HepG2 (cell line): ENCODE measurements around the gene CKS2. TPM values are rescaled to one million over a fixed set of nuclear protein-coding genes. Genes with fewer than 3 reads are reported as not detected.

ENCODE experiments used
- ATAC-seq: fragments of 200-7000 bp; cut with Tn5 transposase; 3 replicates; pipeline ENCODE4 v1.9.1; 2020; ENCODE audit warnings: mild to moderate bottlenecking, moderate library complexity
- BruUV-seq: library from RNA; stranded (reverse); fragments of 400-500 nt; replicated peaks from 2 replicates; lab custom pipeline; 2021; lab: Mats Ljungman, UMichigan
- CTCF ChIA-PET: fragments of 300-600 bp; formaldehyde crosslinking; extraction: SDS; loops from one replicate; lab custom pipeline; 2021; ENCODE audit warnings: low total read pairs, inconsistent platforms, low intra/inter-chr PET ratio; lab: Yijun Ruan, JAX
- POLR2A ChIA-PET: fragments of 350-600 bp; sonication (Branson Sonifier 250); formaldehyde crosslinking; loops from one replicate; lab custom pipeline; 2020; ENCODE audit warnings: antibody characterized with exemption, inconsistent platforms; lab: Yijun Ruan, JAX
- DNase-seq: peaks from one replicate; pipeline ENCODE4 v3.0.0-alpha.2; 2015; ENCODE audit warnings: low spot score
- FAIRE-seq: peaks from 3 replicates; lab custom pipeline; 2011; peaks lifted over from hg19 to GRCh38; lab: Jason Lieb, UNC
- H2AFZ ChIP-seq: one replicate; pipeline ENCODE4 v1.6.1; 2011; ENCODE audit warnings: low read length, inconsistent platforms
- H3K27ac ChIP-seq: fragments of 300-600 bp; 3 replicates; pipeline ENCODE4 v1.8.0; 2011; ENCODE audit warnings: mixed run types, mild to moderate bottlenecking, mixed read lengths, low read length, inconsistent platforms; ENCODE audit not compliant: insufficient read depth; ENCODE audit errors: extremely low read length
- H3K27me3 ChIP-seq, 2 experiments: fragments of 200-600 bp in 1 of 2; 2 replicates in 1 of 2; 3 replicates in 1 of 2; pipeline versions ENCODE4 v1.6.0 to v1.8.0; 2011; ENCODE audit warnings: low read length in 2 of 2, mild to moderate bottlenecking in 2 of 2, moderate library complexity in 2 of 2, inconsistent platforms in 1 of 2; ENCODE audit not compliant: insufficient read depth in 2 of 2, control insufficient read depth in 1 of 2
- H3K36me3 ChIP-seq, 2 experiments: fragments of 200-600 bp in 1 of 2; replicated peaks in 1 of 2; 2 replicates in 1 of 2; 3 replicates in 1 of 2; pipeline versions ENCODE4 v1.5.1 to v1.8.0; 2011; ENCODE audit warnings: low read length in 2 of 2, inconsistent platforms in 1 of 2; ENCODE audit not compliant: insufficient read depth in 2 of 2, control insufficient read depth in 1 of 2
- H3K4me1 ChIP-seq: 2 replicates; pipeline ENCODE4 v1.5.1; 2012; ENCODE audit warnings: low read length, inconsistent platforms; ENCODE audit not compliant: insufficient read depth
- H3K4me2 ChIP-seq: 2 replicates; pipeline ENCODE4 v1.6.0; 2011; ENCODE audit warnings: low read depth, low read length, inconsistent platforms
- H3K4me3 ChIP-seq, 3 experiments: fragments of 200-600 bp in 1 of 3; sonication (generic), shearing (Covaris generic) in 1 of 3; replicated peaks in 1 of 3; 2 replicates each; pipeline ENCODE4 v1.5.1; 2011 to 2016; ENCODE audit warnings: low read length in 3 of 3, inconsistent platforms in 2 of 3, low read depth in 2 of 3, mild to moderate bottlenecking in 2 of 3, control low read depth in 1 of 3, mixed read lengths in 1 of 3; ENCODE audit not compliant: insufficient read depth in 1 of 3
- H3K79me2 ChIP-seq: one replicate; pipeline ENCODE4 v1.6.1; 2011; ENCODE audit warnings: low read length, inconsistent platforms; ENCODE audit not compliant: insufficient read depth
- H3K9ac ChIP-seq: 2 replicates; pipeline ENCODE4 v1.6.0; 2011; ENCODE audit warnings: mild to moderate bottlenecking, low read depth, low read length, inconsistent platforms; ENCODE audit not compliant: insufficient read depth
- H3K9me3 ChIP-seq: 2 replicates; pipeline ENCODE4 v1.5.1; 2012; ENCODE audit warnings: mild to moderate bottlenecking, low read length
- H4K20me1 ChIP-seq: 2 replicates; pipeline ENCODE4 v1.6.0; 2011; ENCODE audit warnings: inconsistent platforms, mild to moderate bottlenecking, low read length, moderate library complexity; ENCODE audit not compliant: insufficient read depth
- ATF3 ChIP-seq: sonication (generic); formaldehyde crosslinking; IDR thresholded peaks from 2 replicates; pipeline ENCODE4 v1.4.0; 2020; ENCODE audit warnings: missing genetic modification reagents
- BCL6 ChIP-seq: IDR thresholded peaks from 2 replicates; pipeline ENCODE4 v1.6.1; 2016; ENCODE audit warnings: missing genetic modification reagents, missing compliant biosample characterization
- CAMTA2 ChIP-seq: sonication (generic); formaldehyde crosslinking; IDR thresholded peaks from 2 replicates; pipeline ENCODE4 v1.4.0; 2020; ENCODE audit warnings: mild to moderate bottlenecking, missing genetic modification reagents, borderline replicate concordance
- CREM ChIP-seq, 2 experiments: sonication (generic) in 1 of 2; formaldehyde crosslinking in 1 of 2; IDR thresholded peaks; 2 replicates each; pipeline versions ENCODE4 v1.4.0 to v1.6.1; 2016 to 2020; ENCODE audit warnings: antibody characterized with exemption in 1 of 2, mild to moderate bottlenecking in 1 of 2, missing genetic modification reagents in 1 of 2
- HOMEZ ChIP-seq: IDR thresholded peaks from 2 replicates; pipeline ENCODE4 v1.6.1; 2016; ENCODE audit warnings: low read depth
- JUNB ChIP-seq: sonication (generic); formaldehyde crosslinking; IDR thresholded peaks from 2 replicates; pipeline ENCODE4 v1.8.0; 2022; ENCODE audit warnings: missing genetic modification reagents, mild to moderate bottlenecking, borderline replicate concordance
- KLF6 ChIP-seq: IDR thresholded peaks from 2 replicates; pipeline ENCODE4 v1.8.0; 2016; ENCODE audit warnings: missing biosample characterization, missing genetic modification reagents
- PHF8 ChIP-seq: sonication (generic); formaldehyde crosslinking; IDR thresholded peaks from 2 replicates; pipeline ENCODE4 v1.5.0; 2020; ENCODE audit warnings: missing genetic modification reagents
- SIN3B ChIP-seq: fragments of 150-350 bp; IDR thresholded peaks from 2 replicates; pipeline ENCODE4 v1.6.1; 2014; ENCODE audit warnings: low read length
- SMAD1 ChIP-seq: sonication (generic); formaldehyde crosslinking; IDR thresholded peaks from 2 replicates; pipeline ENCODE4 v1.4.0; 2020; ENCODE audit warnings: missing genetic modification reagents, low read depth, mild to moderate bottlenecking, borderline replicate concordance
- TBX3 ChIP-seq: fragments of 450-650 bp; IDR thresholded peaks from 2 replicates; pipeline ENCODE4 v1.6.1; 2017; ENCODE audit warnings: antibody characterized with exemption, mild to moderate bottlenecking, inconsistent platforms, borderline replicate concordance
- WIZ ChIP-seq: sonication (generic); formaldehyde crosslinking; IDR thresholded peaks from 2 replicates; pipeline ENCODE4 v1.5.1; 2020; ENCODE audit warnings: mild to moderate bottlenecking, missing genetic modification reagents
- ZFP90 ChIP-seq: sonication (generic); formaldehyde crosslinking; IDR thresholded peaks from 2 replicates; pipeline ENCODE4 v1.8.0; 2022; ENCODE audit warnings: missing genetic modification reagents, mild to moderate bottlenecking, inconsistent platforms, borderline replicate concordance
- ZNF280B ChIP-seq: sonication (generic); formaldehyde crosslinking; IDR thresholded peaks from 2 replicates; pipeline ENCODE4 v1.5.0; 2020; ENCODE audit warnings: missing genetic modification reagents, mild to moderate bottlenecking, borderline replicate concordance
- ZNF383 ChIP-seq: sonication (generic); formaldehyde crosslinking; IDR thresholded peaks from 2 replicates; pipeline ENCODE4 v1.4.0; 2020; ENCODE audit warnings: missing genetic modification reagents, mild to moderate bottlenecking, borderline replicate concordance
- ZNF432 ChIP-seq: sonication (generic); formaldehyde crosslinking; IDR thresholded peaks from 2 replicates; pipeline ENCODE4 v1.5.0; 2020; ENCODE audit warnings: missing genetic modification reagents, mild to moderate bottlenecking, borderline replicate concordance
- ZNF576 ChIP-seq: sonication (generic); formaldehyde crosslinking; IDR thresholded peaks from 2 replicates; pipeline ENCODE4 v1.4.0; 2020; ENCODE audit warnings: mild to moderate bottlenecking, missing genetic modification reagents
- ZNF841 ChIP-seq: sonication (generic); formaldehyde crosslinking; IDR thresholded peaks from 2 replicates; pipeline ENCODE4 v1.8.1; 2023; ENCODE audit warnings: missing genetic modification reagents, borderline replicate concordance
- ZSCAN31 ChIP-seq: sonication (generic); formaldehyde crosslinking; IDR thresholded peaks from 2 replicates; pipeline ENCODE4 v1.5.0; 2020; ENCODE audit warnings: low read depth, mild to moderate bottlenecking, missing genetic modification reagents
- WGBS: methylation state at CpG from one replicate; pipeline ENCODE4 v1.1.6; 2017; ENCODE audit warnings: low lambda C conversion rate; 5-methylcytosine and 5-hydroxymethylcytosine counted together
- in situ Hi-C: cut with HindIII; loops from 2 replicates; pipeline ENCODE4 v1.10.0; 2017; ENCODE audit warnings: low pct_unique_long_range_greater_than_20kb; ENCODE audit not compliant: extremely low pct_ligation_motif_present
- intact Hi-C: fragments of 100-400 bp; cut with micrococcal nuclease; formaldehyde crosslinking; loops from one replicate; pipeline ENCODE4 v1.10.0; 2022; ENCODE audit not compliant: unreplicated experiment
- polyA plus RNA-seq, 8 experiments: library from polyadenylated mRNA; depleted of rRNA in 3 of 8; stranded (reverse) in 7 of 8; unstranded in 1 of 8; fragments of >200 nt; fragmentation: Illumina TruSeq in 4 of 8; extraction: Trizol in 4 of 8; gene quantifications; 2 replicates each; pipeline versions ENCODE4 v1.2.1 to v1.2.3, GENCODE V29; 2011 to 2016; ENCODE audit warnings: low read depth in 4 of 8, missing spikeins in 1 of 8, mixed read lengths in 1 of 8; ENCODE audit not compliant: insufficient read depth in 1 of 8
- total RNA-seq, 5 experiments: library from RNA; depleted of rRNA; stranded (reverse); fragments of >200 nt; fragmentation: Illumina TruSeq; extraction: Trizol; gene quantifications; 2 replicates each; pipeline ENCODE4 v1.2.3, GENCODE V29; 2016; ENCODE audit warnings: low read depth in 1 of 5

Gene CKS2
- total and polyA plus RNA-seq, 2 of the 13 experiments (the other 11 are each of a cell fraction or from before 2014, with no cell fraction given) = 251 to 317 TPM

- Histone ChIP-seq H3K79me2 (peaks cover 82% of the 10 kb centered on the region), H3K27me3 (no peaks in the 10 kb centered on the region), H3K4me2 (peak within 1 kb of the TSS; percentile 80), H3K4me1 (peaks cover 78% of the 10 kb centered on the region), H3K36me3 (peaks cover 0 to 23% of the 10 kb centered on the region in 2 experiments; a peak in 2 of 5 replicates), H4K20me1 (peaks cover 11% of the 10 kb centered on the region), H3K9me3 (no peaks in the 10 kb centered on the region), H2AFZ (no peak within 1 kb of the TSS), H3K27ac (peak within 1 kb of the TSS; percentile 98), H3K4me3 (peak within 1 kb of the TSS; percentile 71 to 81 (median 71)), H3K9ac (peak within 1 kb of the TSS; percentile 97)
- in situ Hi-C loops (loop anchor here (10.0 kb wide), 1 partner anchor 236 kb away; no protein-coding TSS in a partner anchor), intact Hi-C loops (loop anchor here (1.0 kb wide), 2 partner anchors 39 to 230 kb away; no protein-coding TSS in a partner anchor)
- CTCF ChIA-PET = interaction anchor here (2.3 kb wide), 1 partner anchor 231 kb away, joined by 13 read pairs; no protein-coding TSS in a partner anchor
- BruUV-seq = no TSS peak
- DNase-seq (peak; percentile 93), ATAC-seq (peak; percentile 95), FAIRE-seq (no peak)
- 2% methylated on average over 17 of the region's 91 CpGs for WGBS
- POLR2A ChIA-PET = interaction anchor here (1.0 to 2.0 kb wide), 5 partner anchors 8 to 238 kb away, joined by 3 to 17 read pairs (median 7); partner anchors contain the start of gene CKS2
- TF ChIP-seq ZNF841 (CRISPR knock-in tag) = peak; percentile 91
- TF ChIP-seq SMAD1 (CRISPR knock-in tag) = peak; percentile 87; the same call in 1 of the 2 replicates
- TF ChIP-seq HOMEZ (CRISPR knock-in tag) = no peak
- TF ChIP-seq ATF3 (CRISPR knock-in tag) = peak; percentile 60; the same call in 1 of the 2 replicates
- TF ChIP-seq ZNF576 (CRISPR knock-in tag) = 0 out of 2 replicates have a peak, but pooled peaks have one; percentile 89
- peak; percentile 37 for TF ChIP-seq BCL6 (CRISPR knock-in tag)
- TF ChIP-seq SIN3B = peak; percentile 71
- peak; percentile 95; the same call in 1 of the 2 replicates for TF ChIP-seq ZFP90 (CRISPR knock-in tag)
- TF ChIP-seq KLF6 (CRISPR knock-in tag) = peak; percentile 95
- TF ChIP-seq TBX3 = peak; percentile 75
- TF ChIP-seq ZNF280B (CRISPR knock-in tag) = peak; percentile 88
- TF ChIP-seq CAMTA2 (CRISPR knock-in tag) = no peak
- peak; percentile 98 for TF ChIP-seq PHF8 (CRISPR knock-in tag)
- no peak for TF ChIP-seq ZNF383
- no peak for TF ChIP-seq ZNF432 (CRISPR knock-in tag)
- TF ChIP-seq WIZ (CRISPR knock-in tag) = peak; percentile 86; the same call in 1 of the 2 replicates
- TF ChIP-seq ZSCAN31 (CRISPR knock-in tag) = peak; percentile 94
- TF ChIP-seq JUNB (CRISPR knock-in tag) = peak; percentile 53; the same call in 1 of the 2 replicates
- TF ChIP-seq CREM (IDR thresholded peaks at IDR 0.05) = peak; percentile 97
- TF ChIP-seq CREM (CRISPR knock-in tag; IDR thresholded peaks at IDR 0.05) = peak; percentile 95
Measured at GRCh38 chr9:89318123-89319014, 7.4 kb downstream of the CKS2 start, which contains the start of gene SECISBP2. TSS of gene SECISBP2 (plus strand) at chr9:89318500. CDS start at chr9:89318577, 77 bp downstream.
